H1 (cell line): Measurements from ENCODE around the gene HMGB4. TPM values are rescaled to one million over a fixed set of nuclear protein-coding genes. Genes with fewer than 3 reads are reported as not detected.

Source experiments
- CEBPB ChIP-seq: IDR thresholded peaks from 2 replicates; pipeline ENCODE4 v1.6.1; 2012; ENCODE audit warnings: low read depth, low read length
- SIX5 ChIP-seq: IDR thresholded peaks from 2 replicates; pipeline ENCODE4 v1.6.1; 2011; ENCODE audit warnings: mild to moderate bottlenecking, low read depth, low read length
- TBP ChIP-seq: IDR thresholded peaks from 2 replicates; pipeline ENCODE4 v1.6.1; 2011; ENCODE audit warnings: low read depth, low read length, improper control_type of control experiment
- polyA plus RNA-seq, 7 experiments: library from polyadenylated mRNA; depleted of rRNA in 3 of 7; stranded (reverse) in 5 of 7; unstranded in 2 of 7; fragments of >200 nt in 5 of 7; fragments of 200-250 nt in 2 of 7; gene quantifications; 1 replicate in 5 of 7; 2 replicates in 1 of 7; 4 replicates in 1 of 7; pipeline versions ENCODE4 v1.2.1 to v1.2.3, GENCODE V29; 2011 to 2013; ENCODE audit warnings: missing spikeins in 2 of 7, mixed read lengths in 2 of 7
- total RNA-seq: library from RNA; stranded (reverse); fragmentation: NEBNext Ultra II Directional; extraction: Animal tissue kit (Norgen Biotek cat#: 25700); gene quantifications from 2 replicates; pipeline ENCODE4 v1.2.1, GENCODE V29; 2021
- TF ChIP-seq, protein P1 (sequence below), 3 experiments: IDR thresholded peaks; 1 replicate in 2 of 3; 2 replicates in 1 of 3; pipeline versions ENCODE4 v1.5.1 to v1.6.1; 2011; ENCODE audit warnings: low read length in 3 of 3, mild to moderate bottlenecking in 3 of 3, inconsistent platforms in 2 of 3, low read depth in 1 of 3, moderate library complexity in 1 of 3; ENCODE audit not compliant: insufficient read depth in 1 of 3; ENCODE audit errors: control extremely low read depth in 1 of 3
- TF ChIP-seq, protein P2 (sequence below): fragments of 300-600 bp; sonication (generic); IDR thresholded peaks from 2 replicates; pipeline ENCODE4 v1.7.1; 2012; ENCODE audit warnings: low read length, moderate library complexity, mild to moderate bottlenecking, inconsistent platforms; ENCODE audit not compliant: insufficient replicate concordance
- TF ChIP-seq, protein P3 (sequence below): IDR thresholded peaks from 2 replicates; pipeline ENCODE4 v1.6.1; 2011; ENCODE audit warnings: low read length, improper control_type of control experiment

The HMGB4 gene
- total and polyA plus RNA-seq, 2 of the 8 experiments (the other 6 are each of a cell fraction or from before 2014, with no cell fraction given) = not detected

DNA sequence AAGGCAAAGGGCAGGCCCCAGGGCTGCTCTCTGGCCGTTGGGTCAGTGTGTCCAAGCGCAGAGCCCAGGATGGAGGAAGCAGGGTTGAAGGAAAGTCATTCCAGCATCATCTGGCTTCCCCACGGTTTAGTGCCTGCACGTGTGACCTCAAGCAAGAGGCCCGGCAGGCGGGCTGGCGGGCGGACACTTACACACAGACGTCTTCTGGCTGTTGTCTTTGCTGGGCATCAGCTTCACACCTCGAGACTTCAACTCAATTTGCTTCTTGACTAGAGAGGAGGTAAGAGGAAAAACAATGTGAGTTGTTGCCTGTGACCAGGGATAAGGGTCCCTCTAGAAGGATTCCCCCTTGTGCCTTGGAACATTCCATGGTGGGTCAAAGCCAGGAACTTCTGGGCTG is 38.4 kb upstream of the HMGB4 start (continued):
- TF ChIP-seq, protein P1, sequence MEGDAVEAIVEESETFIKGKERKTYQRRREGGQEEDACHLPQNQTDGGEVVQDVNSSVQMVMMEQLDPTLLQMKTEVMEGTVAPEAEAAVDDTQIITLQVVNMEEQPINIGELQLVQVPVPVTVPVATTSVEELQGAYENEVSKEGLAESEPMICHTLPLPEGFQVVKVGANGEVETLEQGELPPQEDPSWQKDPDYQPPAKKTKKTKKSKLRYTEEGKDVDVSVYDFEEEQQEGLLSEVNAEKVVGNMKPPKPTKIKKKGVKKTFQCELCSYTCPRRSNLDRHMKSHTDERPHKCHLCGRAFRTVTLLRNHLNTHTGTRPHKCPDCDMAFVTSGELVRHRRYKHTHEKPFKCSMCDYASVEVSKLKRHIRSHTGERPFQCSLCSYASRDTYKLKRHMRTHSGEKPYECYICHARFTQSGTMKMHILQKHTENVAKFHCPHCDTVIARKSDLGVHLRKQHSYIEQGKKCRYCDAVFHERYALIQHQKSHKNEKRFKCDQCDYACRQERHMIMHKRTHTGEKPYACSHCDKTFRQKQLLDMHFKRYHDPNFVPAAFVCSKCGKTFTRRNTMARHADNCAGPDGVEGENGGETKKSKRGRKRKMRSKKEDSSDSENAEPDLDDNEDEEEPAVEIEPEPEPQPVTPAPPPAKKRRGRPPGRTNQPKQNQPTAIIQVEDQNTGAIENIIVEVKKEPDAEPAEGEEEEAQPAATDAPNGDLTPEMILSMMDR (IDR thresholded peaks at IDR 0.05; ENCODE audit: control extremely low read depth in 1 of 3, insufficient read depth in 1 of 3, low read depth in 1 of 3, low read length in 3 of 3) = no peak
- TF ChIP-seq, protein P2, sequence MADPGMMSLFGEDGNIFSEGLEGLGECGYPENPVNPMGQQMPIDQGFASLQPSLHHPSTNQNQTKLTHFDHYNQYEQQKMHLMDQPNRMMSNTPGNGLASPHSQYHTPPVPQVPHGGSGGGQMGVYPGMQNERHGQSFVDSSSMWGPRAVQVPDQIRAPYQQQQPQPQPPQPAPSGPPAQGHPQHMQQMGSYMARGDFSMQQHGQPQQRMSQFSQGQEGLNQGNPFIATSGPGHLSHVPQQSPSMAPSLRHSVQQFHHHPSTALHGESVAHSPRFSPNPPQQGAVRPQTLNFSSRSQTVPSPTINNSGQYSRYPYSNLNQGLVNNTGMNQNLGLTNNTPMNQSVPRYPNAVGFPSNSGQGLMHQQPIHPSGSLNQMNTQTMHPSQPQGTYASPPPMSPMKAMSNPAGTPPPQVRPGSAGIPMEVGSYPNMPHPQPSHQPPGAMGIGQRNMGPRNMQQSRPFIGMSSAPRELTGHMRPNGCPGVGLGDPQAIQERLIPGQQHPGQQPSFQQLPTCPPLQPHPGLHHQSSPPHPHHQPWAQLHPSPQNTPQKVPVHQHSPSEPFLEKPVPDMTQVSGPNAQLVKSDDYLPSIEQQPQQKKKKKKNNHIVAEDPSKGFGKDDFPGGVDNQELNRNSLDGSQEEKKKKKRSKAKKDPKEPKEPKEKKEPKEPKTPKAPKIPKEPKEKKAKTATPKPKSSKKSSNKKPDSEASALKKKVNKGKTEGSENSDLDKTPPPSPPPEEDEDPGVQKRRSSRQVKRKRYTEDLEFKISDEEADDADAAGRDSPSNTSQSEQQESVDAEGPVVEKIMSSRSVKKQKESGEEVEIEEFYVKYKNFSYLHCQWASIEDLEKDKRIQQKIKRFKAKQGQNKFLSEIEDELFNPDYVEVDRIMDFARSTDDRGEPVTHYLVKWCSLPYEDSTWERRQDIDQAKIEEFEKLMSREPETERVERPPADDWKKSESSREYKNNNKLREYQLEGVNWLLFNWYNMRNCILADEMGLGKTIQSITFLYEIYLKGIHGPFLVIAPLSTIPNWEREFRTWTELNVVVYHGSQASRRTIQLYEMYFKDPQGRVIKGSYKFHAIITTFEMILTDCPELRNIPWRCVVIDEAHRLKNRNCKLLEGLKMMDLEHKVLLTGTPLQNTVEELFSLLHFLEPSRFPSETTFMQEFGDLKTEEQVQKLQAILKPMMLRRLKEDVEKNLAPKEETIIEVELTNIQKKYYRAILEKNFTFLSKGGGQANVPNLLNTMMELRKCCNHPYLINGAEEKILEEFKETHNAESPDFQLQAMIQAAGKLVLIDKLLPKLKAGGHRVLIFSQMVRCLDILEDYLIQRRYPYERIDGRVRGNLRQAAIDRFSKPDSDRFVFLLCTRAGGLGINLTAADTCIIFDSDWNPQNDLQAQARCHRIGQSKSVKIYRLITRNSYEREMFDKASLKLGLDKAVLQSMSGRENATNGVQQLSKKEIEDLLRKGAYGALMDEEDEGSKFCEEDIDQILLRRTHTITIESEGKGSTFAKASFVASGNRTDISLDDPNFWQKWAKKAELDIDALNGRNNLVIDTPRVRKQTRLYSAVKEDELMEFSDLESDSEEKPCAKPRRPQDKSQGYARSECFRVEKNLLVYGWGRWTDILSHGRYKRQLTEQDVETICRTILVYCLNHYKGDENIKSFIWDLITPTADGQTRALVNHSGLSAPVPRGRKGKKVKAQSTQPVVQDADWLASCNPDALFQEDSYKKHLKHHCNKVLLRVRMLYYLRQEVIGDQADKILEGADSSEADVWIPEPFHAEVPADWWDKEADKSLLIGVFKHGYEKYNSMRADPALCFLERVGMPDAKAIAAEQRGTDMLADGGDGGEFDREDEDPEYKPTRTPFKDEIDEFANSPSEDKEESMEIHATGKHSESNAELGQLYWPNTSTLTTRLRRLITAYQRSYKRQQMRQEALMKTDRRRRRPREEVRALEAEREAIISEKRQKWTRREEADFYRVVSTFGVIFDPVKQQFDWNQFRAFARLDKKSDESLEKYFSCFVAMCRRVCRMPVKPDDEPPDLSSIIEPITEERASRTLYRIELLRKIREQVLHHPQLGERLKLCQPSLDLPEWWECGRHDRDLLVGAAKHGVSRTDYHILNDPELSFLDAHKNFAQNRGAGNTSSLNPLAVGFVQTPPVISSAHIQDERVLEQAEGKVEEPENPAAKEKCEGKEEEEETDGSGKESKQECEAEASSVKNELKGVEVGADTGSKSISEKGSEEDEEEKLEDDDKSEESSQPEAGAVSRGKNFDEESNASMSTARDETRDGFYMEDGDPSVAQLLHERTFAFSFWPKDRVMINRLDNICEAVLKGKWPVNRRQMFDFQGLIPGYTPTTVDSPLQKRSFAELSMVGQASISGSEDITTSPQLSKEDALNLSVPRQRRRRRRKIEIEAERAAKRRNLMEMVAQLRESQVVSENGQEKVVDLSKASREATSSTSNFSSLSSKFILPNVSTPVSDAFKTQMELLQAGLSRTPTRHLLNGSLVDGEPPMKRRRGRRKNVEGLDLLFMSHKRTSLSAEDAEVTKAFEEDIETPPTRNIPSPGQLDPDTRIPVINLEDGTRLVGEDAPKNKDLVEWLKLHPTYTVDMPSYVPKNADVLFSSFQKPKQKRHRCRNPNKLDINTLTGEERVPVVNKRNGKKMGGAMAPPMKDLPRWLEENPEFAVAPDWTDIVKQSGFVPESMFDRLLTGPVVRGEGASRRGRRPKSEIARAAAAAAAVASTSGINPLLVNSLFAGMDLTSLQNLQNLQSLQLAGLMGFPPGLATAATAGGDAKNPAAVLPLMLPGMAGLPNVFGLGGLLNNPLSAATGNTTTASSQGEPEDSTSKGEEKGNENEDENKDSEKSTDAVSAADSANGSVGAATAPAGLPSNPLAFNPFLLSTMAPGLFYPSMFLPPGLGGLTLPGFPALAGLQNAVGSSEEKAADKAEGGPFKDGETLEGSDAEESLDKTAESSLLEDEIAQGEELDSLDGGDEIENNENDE = no peak
- TF ChIP-seq TBP (no peak), CEBPB (no peak), SIX5 (no peak)
- TF ChIP-seq, protein P3, sequence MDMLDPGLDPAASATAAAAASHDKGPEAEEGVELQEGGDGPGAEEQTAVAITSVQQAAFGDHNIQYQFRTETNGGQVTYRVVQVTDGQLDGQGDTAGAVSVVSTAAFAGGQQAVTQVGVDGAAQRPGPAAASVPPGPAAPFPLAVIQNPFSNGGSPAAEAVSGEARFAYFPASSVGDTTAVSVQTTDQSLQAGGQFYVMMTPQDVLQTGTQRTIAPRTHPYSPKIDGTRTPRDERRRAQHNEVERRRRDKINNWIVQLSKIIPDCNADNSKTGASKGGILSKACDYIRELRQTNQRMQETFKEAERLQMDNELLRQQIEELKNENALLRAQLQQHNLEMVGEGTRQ = no peak
